Lower leg skin (tissue), 3 donors: Measurements from ENCODE around the gene EXOC6B.

Experiments used
- CTCF ChIP-seq, 3 donors: fragments of 450-650 bp; IDR thresholded peaks; one replicate each; pipeline ENCODE4 v1.5.1; 2016; ENCODE audit warnings: antibody characterized with exemption in 3 of 3, mild to moderate bottlenecking in 3 of 3, moderate library complexity in 2 of 3
- POLR2A ChIP-seq, 2 donors: fragments of 450-650 bp; IDR thresholded peaks; one replicate each; pipeline ENCODE4 v1.6.1; 2016 to 2017; ENCODE audit warnings: antibody characterized with exemption in 2 of 2, mild to moderate bottlenecking in 1 of 2, moderate library complexity in 1 of 2

- TF ChIP-seq CTCF (IDR thresholded peaks at IDR 0.05) (no peak), POLR2A (IDR thresholded peaks at IDR 0.05) (no peak)
Measured at GRCh38 chr2:72127401-72128058, 698.3 kb downstream of the EXOC6B start.
